A549 (cell line): ENCODE measurements around the gene GPR12.

ENCODE experiments used
- CTCF ChIP-seq: fragments of >200 bp; sonication (Bioruptor Twin); formaldehyde crosslinking; IDR thresholded peaks from 3 replicates; pipeline ENCODE4 v1.5.1; 2016
- HEYL ChIP-seq: fragments of 250-450 bp; sonication (Bioruptor Pico); IDR thresholded peaks from 2 replicates; pipeline ENCODE4 v1.8.0; 2021; ENCODE audit warnings: mild to moderate bottlenecking, moderate library complexity
- PHF8 ChIP-seq: fragments of 200-600 bp; sonication (generic); IDR thresholded peaks from 2 replicates; pipeline ENCODE4 v1.6.1; 2016; ENCODE audit warnings: low read depth, mild to moderate bottlenecking, antibody characterized with exemption, moderate library complexity, borderline replicate concordance
- RAD21 ChIP-seq, 2 experiments: fragments of >200 bp in 1 of 2; sonication (Bioruptor Twin) in 1 of 2; formaldehyde crosslinking in 1 of 2; IDR thresholded peaks in 1 of 2; conservative IDR thresholded peaks in 1 of 2; 2 replicates in 1 of 2; 3 replicates in 1 of 2; pipeline ENCODE4 v1.6.1; 2012 to 2018; ENCODE audit warnings: inconsistent platforms in 1 of 2
- USF2 ChIP-seq: fragments of 450-650 bp; IDR thresholded peaks from 2 replicates; pipeline ENCODE4 v1.6.1; 2014; ENCODE audit warnings: antibody characterized with exemption

GRCh38 chr13:26749285-26749684 lies 11.3 kb downstream of the GPR12 start:
- TF ChIP-seq RAD21 (conservative IDR thresholded peaks at IDR 0.05 in 1 of 2, IDR thresholded peaks at IDR 0.05 in 1 of 2) (no peak), CTCF (no peak), HEYL (no peak), USF2 (no peak), PHF8 (no peak)
